GM12878 (cell line): ENCODE results near the gene NT5DC3. TPM values are rescaled to one million over a fixed set of nuclear protein-coding genes. Genes with fewer than 3 reads are reported as not detected.

ENCODE experiments used
- ATAC-seq: fragments of 200-7000 bp; cut with Tn5 transposase; 3 replicates; pipeline ENCODE4 v1.9.1; 2020; ENCODE audit warnings: mild to moderate bottlenecking, moderate library complexity
- BruUV-seq: library from RNA; stranded (reverse); fragments of 400-500 nt; replicated peaks from 2 replicates; lab custom pipeline; 2021; lab: Mats Ljungman, UMichigan
- CTCF ChIA-PET: fragments of 300-600 bp; sonication (Branson Sonifier 250); formaldehyde crosslinking; extraction: SDS; loops from one replicate; lab custom pipeline; 2021; ENCODE audit warnings: inconsistent platforms; lab: Yijun Ruan, JAX
- POLR2A ChIA-PET: fragments of 350-600 bp; formaldehyde crosslinking; extraction: SDS; loops from one replicate; lab custom pipeline; 2021; ENCODE audit warnings: inconsistent platforms; lab: Charles Lee
- RAD21 ChIA-PET: fragments of 300-600 bp; sonication (Branson Sonifier 250); formaldehyde crosslinking; loops from one replicate; lab custom pipeline; 2023; ENCODE audit warnings: antibody characterized with exemption; ENCODE audit not compliant: unreplicated experiment; lab: Charles Lee
- SMC1A ChIA-PET: fragments of 300-600 bp; sonication (Branson Sonifier 250); formaldehyde crosslinking; loops from one replicate; lab custom pipeline; 2023; ENCODE audit not compliant: unreplicated experiment, uncharacterized antibody; lab: Charles Lee
- DNase-seq: peaks from one replicate; pipeline ENCODE4 v3.0.0-alpha.2; 2011; ENCODE audit warnings: low read depth, low spot score
- FAIRE-seq: peaks from 3 replicates; lab custom pipeline; 2011; peaks lifted over from hg19 to GRCh38; lab: Jason Lieb, UNC
- H2AFZ ChIP-seq: 2 replicates; pipeline ENCODE4 v1.6.0; 2011; ENCODE audit warnings: low read depth, low read length, control low read depth; ENCODE audit not compliant: control insufficient read depth
- H3K27ac ChIP-seq: 2 replicates; pipeline ENCODE4 v1.5.1; 2011; ENCODE audit warnings: control low read depth; ENCODE audit not compliant: control insufficient read depth, insufficient read depth
- H3K27me3 ChIP-seq, 2 experiments: replicated peaks in 1 of 2; 2 replicates each; pipeline versions ENCODE4 v1.6.0 to v1.6.1; 2011; ENCODE audit warnings: low read length in 1 of 2; ENCODE audit not compliant: control insufficient read depth in 2 of 2, insufficient read depth in 2 of 2
- H3K36me3 ChIP-seq, 2 experiments: 2 replicates each; pipeline ENCODE4 v1.5.1; 2011; ENCODE audit warnings: low read length in 1 of 2; ENCODE audit not compliant: control insufficient read depth in 2 of 2, insufficient read depth in 2 of 2
- H3K4me1 ChIP-seq: 2 replicates; pipeline ENCODE4 v1.6.1; 2011; ENCODE audit warnings: mild to moderate bottlenecking, low read length, moderate library complexity, mixed read lengths; ENCODE audit not compliant: control insufficient read depth, insufficient read depth
- H3K4me2 ChIP-seq: 2 replicates; pipeline ENCODE4 v1.6.0; 2011; ENCODE audit warnings: control low read depth; ENCODE audit not compliant: control insufficient read depth, insufficient read depth
- H3K4me3 ChIP-seq: fragments of 200-600 bp; sonication (generic); 2 replicates; pipeline ENCODE4 v1.5.1; 2016
- H3K79me2 ChIP-seq: 2 replicates; pipeline ENCODE4 v1.6.0; 2011; ENCODE audit warnings: low read length; ENCODE audit not compliant: control insufficient read depth, insufficient read depth
- H3K9ac ChIP-seq: 2 replicates; pipeline ENCODE4 v1.8.0; 2011; ENCODE audit warnings: low read length, control low read depth, mixed read lengths; ENCODE audit not compliant: control insufficient read depth, insufficient read depth
- H3K9me3 ChIP-seq: replicated peaks from 3 replicates; pipeline ENCODE4 v1.5.1; 2011; ENCODE audit warnings: mild to moderate bottlenecking, low read length; ENCODE audit not compliant: control insufficient read depth, insufficient read depth
- H4K20me1 ChIP-seq: 2 replicates; pipeline ENCODE4 v1.6.0; 2011; ENCODE audit not compliant: control insufficient read depth, insufficient read depth
- CHD1 ChIP-seq: IDR thresholded peaks from 2 replicates; pipeline ENCODE4 v1.6.1; 2012; ENCODE audit warnings: low read depth, low read length, improper control_type of control experiment
- CHD2 ChIP-seq: IDR thresholded peaks from 2 replicates; pipeline ENCODE4 v1.6.1; 2011; ENCODE audit warnings: low read depth, low read length, improper control_type of control experiment, borderline replicate concordance
- DPF2 ChIP-seq: fragments of 450-650 bp; IDR thresholded peaks from 2 replicates; pipeline ENCODE4 v1.6.1; 2017; ENCODE audit warnings: mild to moderate bottlenecking
- E2F8 ChIP-seq: fragments of 450-650 bp; IDR thresholded peaks from 2 replicates; pipeline ENCODE4 v1.6.1; 2018; ENCODE audit warnings: mild to moderate bottlenecking, low read depth, moderate library complexity; ENCODE audit not compliant: partially characterized antibody
- HDGF ChIP-seq: fragments of 450-650 bp; IDR thresholded peaks from 2 replicates; pipeline ENCODE4 v1.6.1; 2016; ENCODE audit warnings: antibody characterized with exemption
- REST ChIP-seq: IDR thresholded peaks from 2 replicates; pipeline ENCODE4 v1.6.1; 2012; ENCODE audit warnings: mild to moderate bottlenecking, low read depth, low read length
- RFX5 ChIP-seq: IDR thresholded peaks from 2 replicates; pipeline ENCODE4 v1.6.1; 2011; ENCODE audit warnings: low read depth, low read length, improper control_type of control experiment
- SIN3A ChIP-seq: IDR thresholded peaks from 2 replicates; pipeline ENCODE4 v1.6.1; 2012; ENCODE audit warnings: low read depth, low read length, improper control_type of control experiment
- TAF1 ChIP-seq: IDR thresholded peaks from 2 replicates; pipeline ENCODE4 v1.6.1; 2011; ENCODE audit warnings: mild to moderate bottlenecking, low read depth, low read length, borderline replicate concordance
- WGBS: methylation state at CpG from one replicate; pipeline ENCODE4 v1.1.6; 2016; ENCODE audit warnings: low lambda C conversion rate; ENCODE audit not compliant: insufficient replicate concordance, insufficient coverage; ENCODE audit errors: missing lambda C conversion rate; 5-methylcytosine and 5-hydroxymethylcytosine counted together
- in situ Hi-C: fragments of 300-500 bp; cut with MboI; formaldehyde crosslinking; loops from 9 replicates; pipeline ENCODE4 v1.14.3; 2018; ENCODE audit warnings: mixed read lengths
- intact Hi-C: fragments of 100-400 bp; cut with micrococcal nuclease; formaldehyde crosslinking; loops from one replicate; pipeline ENCODE4 v1.14.2; 2022; ENCODE audit not compliant: unreplicated experiment
- polyA plus RNA-seq, 11 experiments: library from polyadenylated mRNA; depleted of rRNA in 4 of 11; unstranded in 6 of 11; stranded (reverse) in 5 of 11; fragments of >200 nt; fragmentation: Nextera tagmentation in 4 of 11; fragmentation: Illumina TruSeq in 1 of 11; extraction: Ambion mirVana in 4 of 11; extraction: Trizol in 1 of 11; gene quantifications; 1 replicate in 1 of 11; 2 replicates in 10 of 11; pipeline versions ENCODE4 v1.2.1 to v1.2.3, GENCODE V29; 2011 to 2016; ENCODE audit warnings: inconsistent platforms in 2 of 11, missing spikeins in 2 of 11, low read depth in 1 of 11
- total RNA-seq, 4 experiments: library from RNA; depleted of rRNA in 3 of 4; stranded (reverse); fragments of >200 nt in 3 of 4; fragmentation: Illumina TruSeq in 1 of 4; extraction: Trizol in 1 of 4; gene quantifications; 2 replicates each; pipeline versions ENCODE4 v1.2.1 to v1.2.3, GENCODE V29; 2013 to 2021
- TF ChIP-seq, protein P1 (sequence below): fragments of 450-650 bp; IDR thresholded peaks from 2 replicates; pipeline ENCODE4 v1.6.1; 2016; ENCODE audit warnings: mild to moderate bottlenecking

Gene NT5DC3
- total and polyA plus RNA-seq, 10 of the 15 experiments (the other 5 are each of a cell fraction or from before 2014, with no cell fraction given): 2.0 to 12.4 (median 5.9) TPM

DNA sequence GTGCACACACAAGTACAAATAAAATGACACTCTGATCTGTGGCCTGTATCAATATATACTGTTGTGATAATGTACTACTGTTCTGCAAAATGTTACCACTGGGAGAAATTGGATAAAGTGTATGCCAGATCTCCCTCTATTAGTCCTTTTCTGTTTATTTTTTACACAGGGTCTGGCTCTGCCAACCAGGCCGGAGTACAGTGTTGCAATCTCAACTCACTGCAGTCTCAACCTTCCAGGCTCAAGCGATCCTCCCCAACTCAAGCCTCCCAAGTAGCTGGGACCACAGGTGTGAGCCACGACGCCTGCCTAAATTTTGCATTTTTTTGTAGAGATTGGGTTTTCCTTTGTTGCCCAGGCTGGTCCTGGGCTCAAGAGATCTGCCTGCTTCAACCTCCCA, 1.9 kb downstream of the NT5DC3 start:
- no TSS peak for BruUV-seq
- Histone ChIP-seq H2AFZ (no peak overlapping the region), H3K9me3 (no peaks in the 10 kb centered on the region), H4K20me1 (no peaks in the 10 kb centered on the region), H3K36me3 (no peaks in the 10 kb centered on the region)
- intact Hi-C loops: no loop called here
- in situ Hi-C loops: no loop called here
- TF ChIP-seq TAF1 (no peak), DPF2 (no peak), CHD1 (no peak), REST (no peak), E2F8 (no peak), SIN3A (no peak), CHD2 (no peak), RFX5 (no peak), HDGF (no peak)
- TF ChIP-seq, protein P1, sequence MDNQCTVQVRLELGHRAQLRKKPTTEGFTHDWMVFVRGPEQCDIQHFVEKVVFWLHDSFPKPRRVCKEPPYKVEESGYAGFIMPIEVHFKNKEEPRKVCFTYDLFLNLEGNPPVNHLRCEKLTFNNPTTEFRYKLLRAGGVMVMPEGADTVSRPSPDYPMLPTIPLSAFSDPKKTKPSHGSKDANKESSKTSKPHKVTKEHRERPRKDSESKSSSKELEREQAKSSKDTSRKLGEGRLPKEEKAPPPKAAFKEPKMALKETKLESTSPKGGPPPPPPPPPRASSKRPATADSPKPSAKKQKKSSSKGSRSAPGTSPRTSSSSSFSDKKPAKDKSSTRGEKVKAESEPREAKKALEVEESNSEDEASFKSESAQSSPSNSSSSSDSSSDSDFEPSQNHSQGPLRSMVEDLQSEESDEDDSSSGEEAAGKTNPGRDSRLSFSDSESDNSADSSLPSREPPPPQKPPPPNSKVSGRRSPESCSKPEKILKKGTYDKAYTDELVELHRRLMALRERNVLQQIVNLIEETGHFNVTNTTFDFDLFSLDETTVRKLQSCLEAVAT: no peak
- TF ChIP-seq, all 136 proteins: peak for 0
- CTCF ChIA-PET: no interaction called here
- RAD21 ChIA-PET: no interaction called here
- SMC1A ChIA-PET: interaction anchor here (0.8 to 1.2 kb wide), 3 partner anchors 11 to 252 kb away, joined by 3 read pairs; partner anchors contain the start of gene STAB2
- 95% methylated on average over 4 of the region's 4 CpGs for WGBS
- Histone ChIP-seq H3K79me2 (peaks cover 4% of the 10 kb centered on the region; the same call in 1 of the 2 replicates), H3K4me1 (peaks cover 8% of the 10 kb centered on the region), H3K27me3 (no peaks in the 10 kb centered on the region), H3K4me2 (no peak overlapping the region), H3K27ac (no peak overlapping the region), H3K4me3 (no peak overlapping the region), H3K9ac (no peak overlapping the region)
- ATAC-seq (no peak), FAIRE-seq (no peak), DNase-seq (no peak)
- POLR2A ChIA-PET: interaction anchor here (2.4 kb wide), 1 partner anchor 17 kb away, joined by 7 read pairs; no protein-coding TSS in a partner anchor
